IMR-90 (cell line): Measurements from ENCODE around the gene ASF1B. TPM values are rescaled to one million over a fixed set of nuclear protein-coding genes. Genes with fewer than 3 reads are reported as not detected.
A peak's percentile ranks its signal among the peaks of the same experiment; 100 is the strongest.

Experiments
- ATAC-seq: fragments of 200-7000 bp; cut with Tn5 transposase; 2 replicates; pipeline ENCODE4 v1.9.1; 2020; ENCODE audit warnings: low read depth, mild to moderate bottlenecking, moderate library complexity
- BruUV-seq: library from RNA; stranded (reverse); fragments of 400-500 nt; replicated peaks from 2 replicates; lab custom pipeline; 2021; lab: Mats Ljungman, UMichigan
- CTCF ChIA-PET: fragments of 300-600 bp; formaldehyde crosslinking; extraction: SDS; loops from one replicate; lab custom pipeline; 2021; ENCODE audit warnings: antibody characterized with exemption; lab: Yijun Ruan, JAX
- POLR2A ChIA-PET: fragments of 300-600 bp; sonication (Branson Sonifier 250); formaldehyde crosslinking; loops from one replicate; lab custom pipeline; 2022; ENCODE audit warnings: antibody characterized with exemption; ENCODE audit not compliant: unreplicated experiment; lab: Charles Lee
- DNase-seq: peaks from one replicate; pipeline ENCODE4 v3.0.0; 2013
- H2AFZ ChIP-seq: replicated peaks from 2 replicates; pipeline ENCODE3; 2013; ENCODE audit warnings: low read length, mild to moderate bottlenecking; ENCODE audit not compliant: poor library complexity
- H2AK5ac ChIP-seq: 2 replicates; pipeline ENCODE4 v1.6.1; 2013; ENCODE audit warnings: low read depth, low read length, inconsistent platforms
- H2AK9ac ChIP-seq: replicated peaks from 2 replicates; pipeline ENCODE3; 2013; ENCODE audit warnings: mild to moderate bottlenecking, low read depth, low read length, moderate library complexity; ENCODE audit not compliant: poor library complexity
- H2BK120ac ChIP-seq: 2 replicates; pipeline ENCODE4 v1.6.1; 2013; ENCODE audit warnings: low read depth, low read length, inconsistent platforms
- H2BK15ac ChIP-seq: 3 replicates; pipeline ENCODE4 v1.6.1; 2013; ENCODE audit warnings: low read depth, low read length, inconsistent platforms
- H2BK20ac ChIP-seq: 2 replicates; pipeline ENCODE4 v1.6.1; 2013; ENCODE audit warnings: low read depth, mild to moderate bottlenecking, inconsistent platforms, low read length, moderate library complexity
- H2BK5ac ChIP-seq: 2 replicates; pipeline ENCODE4 v1.6.1; 2013; ENCODE audit warnings: mild to moderate bottlenecking, low read depth, low read length, inconsistent platforms; ENCODE audit not compliant: poor library complexity, severe bottlenecking
- H3K14ac ChIP-seq: replicated peaks from 2 replicates; pipeline ENCODE4 v1.6.1; 2013; ENCODE audit warnings: low read depth, low read length, inconsistent platforms
- H3K18ac ChIP-seq: 2 replicates; pipeline ENCODE4 v1.6.1; 2013; ENCODE audit warnings: low read depth, low read length, control low read depth
- H3K23ac ChIP-seq: 2 replicates; pipeline ENCODE4 v1.6.1; 2013; ENCODE audit warnings: low read depth, low read length, inconsistent platforms
- H3K27ac ChIP-seq: 2 replicates; pipeline ENCODE4 v1.5.1; 2013; ENCODE audit warnings: mild to moderate bottlenecking, control low read depth, low read length; ENCODE audit not compliant: insufficient read depth
- H3K27me3 ChIP-seq: 2 replicates; pipeline ENCODE4 v1.6.1; 2013; ENCODE audit warnings: low read length; ENCODE audit not compliant: control insufficient read depth, insufficient read depth
- H3K36me3 ChIP-seq: 2 replicates; pipeline ENCODE4 v1.6.1; 2013; ENCODE audit warnings: low read length, mixed read lengths; ENCODE audit not compliant: control insufficient read depth, insufficient read depth
- H3K4ac ChIP-seq: 2 replicates; pipeline ENCODE4 v1.6.1; 2013; ENCODE audit warnings: low read depth, low read length, inconsistent platforms
- H3K4me1 ChIP-seq: 2 replicates; pipeline ENCODE4 v1.6.1; 2013; ENCODE audit warnings: low read length, mixed read lengths; ENCODE audit not compliant: control insufficient read depth, insufficient read depth
- H3K4me2 ChIP-seq: 2 replicates; pipeline ENCODE4 v1.6.1; 2013; ENCODE audit warnings: low read depth, mild to moderate bottlenecking, control low read depth, low read length, moderate library complexity
- H3K4me3 ChIP-seq: 2 replicates; pipeline ENCODE4 v1.5.1; 2013; ENCODE audit warnings: low read depth, mild to moderate bottlenecking, control low read depth, low read length, moderate library complexity; ENCODE audit not compliant: insufficient read depth
- H3K56ac ChIP-seq: 2 replicates; pipeline ENCODE4 v1.6.1; 2013; ENCODE audit warnings: low read length, inconsistent platforms; ENCODE audit not compliant: insufficient read depth; ENCODE audit errors: extremely low read depth
- H3K79me1 ChIP-seq, 2 experiments: 2 replicates each; pipeline ENCODE4 v1.6.1; 2013; ENCODE audit warnings: low read length in 2 of 2, inconsistent platforms in 1 of 2, low read depth in 1 of 2
- H3K9ac ChIP-seq: 2 replicates; pipeline ENCODE4 v1.6.1; 2013; ENCODE audit warnings: low read depth, low read length, control low read depth
- H3K9me1 ChIP-seq: 2 replicates; pipeline ENCODE4 v1.6.1; 2013; ENCODE audit warnings: low read length, inconsistent platforms; ENCODE audit not compliant: insufficient read depth
- H3K9me3 ChIP-seq: 2 replicates; pipeline ENCODE4 v1.6.1; 2013; ENCODE audit warnings: low read length; ENCODE audit not compliant: control insufficient read depth, insufficient read depth
- H4K20me1 ChIP-seq: 2 replicates; pipeline ENCODE4 v1.6.1; 2013; ENCODE audit warnings: low read length, inconsistent platforms; ENCODE audit not compliant: insufficient read depth
- H4K5ac ChIP-seq: 2 replicates; pipeline ENCODE4 v1.6.1; 2013; ENCODE audit warnings: mild to moderate bottlenecking, low read depth, low read length, control low read depth
- H4K8ac ChIP-seq, 2 experiments: 2 replicates each; pipeline ENCODE4 v1.6.1; 2013; ENCODE audit warnings: low read depth in 2 of 2, low read length in 2 of 2, control low read depth in 1 of 2, inconsistent platforms in 1 of 2
- H4K91ac ChIP-seq: 2 replicates; pipeline ENCODE4 v1.6.1; 2013; ENCODE audit warnings: low read depth, low read length, inconsistent platforms; ENCODE audit not compliant: insufficient read depth
- CEBPB ChIP-seq: IDR thresholded peaks from 2 replicates; pipeline ENCODE4 v1.6.1; 2012; ENCODE audit warnings: low read depth, low read length, improper control_type of control experiment
- CHD1 ChIP-seq: IDR thresholded peaks from 2 replicates; pipeline ENCODE4 v1.6.1; 2012; ENCODE audit warnings: low read depth, low read length, improper control_type of control experiment
- NFE2L2 ChIP-seq: fragments of 150-350 bp; IDR thresholded peaks from 2 replicates; pipeline ENCODE4 v1.6.1; 2016; ENCODE audit warnings: low read depth, mild to moderate bottlenecking, low read length
- POLR2A ChIP-seq: IDR thresholded peaks from 2 replicates; pipeline ENCODE4 v1.6.1; 2012; ENCODE audit warnings: mild to moderate bottlenecking, low read depth, low read length
- RCOR1 ChIP-seq: IDR thresholded peaks from 2 replicates; pipeline ENCODE4 v1.6.1; 2012; ENCODE audit warnings: mild to moderate bottlenecking, low read length, improper control_type of control experiment; ENCODE audit not compliant: insufficient replicate concordance
- SMC3 ChIP-seq: fragments of 150-350 bp; IDR thresholded peaks from 2 replicates; pipeline ENCODE4 v1.6.1; 2016; ENCODE audit warnings: low read depth, mild to moderate bottlenecking, antibody characterized with exemption, low read length, moderate library complexity
- WGBS, 2 experiments: methylation state at CpG; one replicate each; pipeline versions ENCODE4 v1.1.5 to v1.1.7; 2013; ENCODE audit warnings: missing lambda C conversion rate in 2 of 2; ENCODE audit not compliant: insufficient read length in 1 of 2; ENCODE audit errors: extremely low coverage in 2 of 2; 5-methylcytosine and 5-hydroxymethylcytosine counted together
- dilution Hi-C: fragments of 300-500 bp; cut with HindIII; formaldehyde crosslinking; loops from one replicate; pipeline ENCODE4 v1.14.3; 2018; ENCODE audit warnings: low sequenced_read_pairs; ENCODE audit not compliant: unreplicated experiment
- in situ Hi-C: fragments of 300-500 bp; cut with MboI; formaldehyde crosslinking; loops from 3 replicates; pipeline ENCODE4 v1.14.3; 2019; ENCODE audit warnings: low sequenced_read_pairs, inconsistent platforms, mixed read lengths
- intact Hi-C: fragments of 100-400 bp; cut with micrococcal nuclease; formaldehyde crosslinking; loops from 2 replicates; pipeline ENCODE4 v1.10.0; 2022
- polyA plus RNA-seq, 3 experiments: library from polyadenylated mRNA; depleted of rRNA; stranded (reverse); fragments of >200 nt; gene quantifications; 2 replicates each; pipeline ENCODE4 v1.2.3, GENCODE V29; 2012; ENCODE audit warnings: low replicate concordance in 1 of 3
- total RNA-seq: library from RNA; depleted of rRNA; stranded (reverse); fragments of >200 nt; gene quantifications from 2 replicates; pipeline ENCODE4 v1.2.3, GENCODE V29; 2012
- TF ChIP-seq, protein P1 (sequence below): fragments of 150-350 bp; IDR thresholded peaks from 2 replicates; pipeline ENCODE4 v1.6.1; 2017; ENCODE audit warnings: mild to moderate bottlenecking, antibody characterized with exemption, low read length, low read depth

Gene ASF1B
- total and polyA plus RNA-seq, 2 of the 4 experiments (the other 2 are of a cell fraction) = 10.4 to 12.1 TPM

DNA sequence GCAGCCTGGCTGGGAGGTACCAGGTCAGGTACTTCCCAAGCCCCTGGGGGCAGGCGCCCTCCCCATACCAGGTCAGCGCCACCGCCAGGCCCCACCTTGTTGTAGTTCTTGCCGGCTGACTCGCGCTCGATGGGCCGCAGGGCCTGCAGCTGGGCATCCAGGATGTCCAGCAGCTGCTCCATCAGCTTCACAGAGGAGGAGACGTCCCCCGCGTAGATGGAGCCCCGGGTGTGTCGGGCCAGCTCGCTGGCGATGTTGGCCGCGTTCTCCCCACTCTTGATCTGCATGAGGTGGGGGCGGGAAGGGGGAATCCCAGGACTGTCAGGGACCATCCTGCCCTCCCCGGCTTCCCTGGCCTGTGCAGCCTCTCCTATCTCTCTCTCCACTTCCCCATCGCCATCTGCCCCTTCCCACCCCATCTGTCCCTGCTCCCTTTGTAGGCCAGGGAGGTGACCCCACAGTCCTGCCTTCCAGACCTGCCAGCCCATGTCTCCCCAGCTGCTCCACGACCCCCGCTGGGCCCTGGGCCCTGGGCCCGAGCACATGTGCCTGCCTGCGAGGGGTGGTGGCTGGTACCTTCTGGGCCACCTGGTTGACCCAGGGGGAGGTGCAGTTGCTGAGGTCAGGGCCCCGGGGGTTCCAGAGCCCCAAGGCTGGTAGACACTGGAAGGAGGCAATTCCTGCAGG is 23.8 kb upstream of the ASF1B start:
- Histone ChIP-seq H3K56ac (no peak overlapping the region), H2AK5ac (no peak overlapping the region), H3K23ac (no peak overlapping the region), H3K79me1 (no peaks in the 10 kb centered on the region), H2BK20ac (no peak overlapping the region), H3K9ac (no peak overlapping the region), H3K18ac (no peak overlapping the region), H3K27ac (no peak overlapping the region), H3K4me2 (no peak overlapping the region), H3K4me3 (no peak overlapping the region), H3K9me1 (no peaks in the 10 kb centered on the region), H4K20me1 (no peaks in the 10 kb centered on the region), H2AFZ (no peak overlapping the region), H3K4ac (no peak overlapping the region), H3K27me3 (no peaks in the 10 kb centered on the region), H4K5ac (no peak overlapping the region), H2BK15ac (no peak overlapping the region), H3K14ac (no peak overlapping the region), H3K9me3 (no peaks in the 10 kb centered on the region), H4K91ac (no peak overlapping the region), H3K36me3 (peaks cover 9% of the 10 kb centered on the region), H2AK9ac (no peak overlapping the region), H2BK5ac (no peak overlapping the region), H4K8ac (no peak overlapping the region), H2BK120ac (no peak overlapping the region), H3K4me1 (no peaks in the 10 kb centered on the region)
- CTCF ChIA-PET = no interaction called here
- BruUV-seq = no TSS peak
- dilution Hi-C loops = no loop called here
- in situ Hi-C loops = no loop called here
- intact Hi-C loops = no loop called here
- DNase-seq (no peak), ATAC-seq (0 out of 2 replicates have a peak, but pooled peaks have one; percentile 13)
- 94% methylated on average over 6 of the region's 25 CpGs; no CpG with 5 or more reads in 1 of the 2 experiments for WGBS, 2 experiments
- no peak for TF ChIP-seq SMC3
- TF ChIP-seq NFE2L2 = no peak
- TF ChIP-seq CHD1 = no peak
- TF ChIP-seq, protein P1, sequence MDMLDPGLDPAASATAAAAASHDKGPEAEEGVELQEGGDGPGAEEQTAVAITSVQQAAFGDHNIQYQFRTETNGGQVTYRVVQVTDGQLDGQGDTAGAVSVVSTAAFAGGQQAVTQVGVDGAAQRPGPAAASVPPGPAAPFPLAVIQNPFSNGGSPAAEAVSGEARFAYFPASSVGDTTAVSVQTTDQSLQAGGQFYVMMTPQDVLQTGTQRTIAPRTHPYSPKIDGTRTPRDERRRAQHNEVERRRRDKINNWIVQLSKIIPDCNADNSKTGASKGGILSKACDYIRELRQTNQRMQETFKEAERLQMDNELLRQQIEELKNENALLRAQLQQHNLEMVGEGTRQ = no peak
- no peak for TF ChIP-seq POLR2A
- TF ChIP-seq RCOR1 = no peak
- TF ChIP-seq CEBPB = no peak
- POLR2A ChIA-PET = no interaction called here
